GM19397 (cell line): ENCODE measurements around the gene TNFAIP8L3.

Source experiments
- ATAC-seq: cut with Tn5 transposase; IDR thresholded peaks from one replicate; pipeline ENCODE4 v1.9.1; 2021; ENCODE audit warnings: mild to moderate bottlenecking, moderate library complexity; ENCODE audit not compliant: unreplicated experiment

The TNFAIP8L3 gene

DNA sequence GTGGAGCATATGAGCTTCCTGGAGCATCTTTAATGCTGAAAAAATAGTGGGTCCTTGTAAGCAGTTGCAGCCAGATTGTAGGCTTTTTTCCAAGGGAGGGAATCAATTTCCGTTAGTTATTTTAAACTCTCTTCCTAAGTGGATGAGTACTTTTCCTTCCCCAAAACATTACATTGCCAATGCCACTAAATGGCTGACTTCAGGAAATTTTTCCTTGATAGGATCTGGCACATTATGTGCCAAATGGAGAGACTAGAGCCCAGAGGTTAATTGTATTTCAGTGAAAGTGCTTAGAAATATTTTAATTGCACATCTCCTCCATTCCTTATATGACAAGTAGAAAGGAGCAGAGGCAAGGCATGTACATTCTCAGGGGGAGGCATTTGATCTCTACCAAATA, 83.5 kb downstream of the TNFAIP8L3 start:
- ATAC-seq = no peak

DNA sequence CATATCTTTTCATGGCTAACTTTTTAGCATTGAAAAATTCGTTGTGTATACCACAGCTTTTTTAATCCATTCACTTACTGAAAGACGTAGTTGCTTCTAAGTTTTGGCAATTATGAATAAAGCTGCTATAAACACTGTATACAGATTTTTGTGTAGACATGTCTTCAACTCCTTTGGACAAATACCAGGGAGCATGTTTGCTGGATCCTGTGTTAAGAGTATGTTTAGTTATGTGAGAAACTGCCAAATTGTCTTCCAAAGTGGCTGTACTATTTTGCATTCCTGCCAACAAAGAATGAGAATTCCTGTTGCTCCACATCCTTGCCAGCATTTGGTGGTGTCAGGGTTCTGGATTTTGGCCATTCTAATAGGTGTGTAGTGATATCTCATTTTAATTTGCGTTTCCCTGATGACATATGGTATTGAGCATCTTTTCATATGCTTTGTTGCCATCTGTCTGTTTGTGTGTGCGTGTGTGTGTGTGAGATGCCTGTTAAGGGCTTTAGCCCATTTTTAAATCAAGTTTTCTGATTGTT, 87.5 kb downstream of the TNFAIP8L3 start:
- no peak for ATAC-seq
